Body of pancreas (tissue), 4 donors: ENCODE results near the gene CCDC137. TPM values are rescaled to one million over a fixed set of nuclear protein-coding genes. Genes with fewer than 3 reads are reported as not detected.

ENCODE experiments used
- ATAC-seq: fragments of 150-250 bp; one replicate; pipeline ENCODE4 v1.9.1; 2016
- DNase-seq, 4 donors: peaks; one replicate each; pipeline ENCODE4 v3.0.0-alpha.2; 2019
- H3K27ac ChIP-seq, 4 donors: fragments of 200-600 bp; sonication (generic); 1 replicate in 3 of 4; 2 replicates in 1 of 4; pipeline versions ENCODE4 v1.5.1 to v1.6.1; 2016 to 2019; ENCODE audit warnings: mild to moderate bottlenecking in 1 of 4, mixed read lengths in 1 of 4, moderate library complexity in 1 of 4
- H3K27me3 ChIP-seq, 2 donors: fragments of 200-600 bp; sonication (generic); one replicate each; pipeline ENCODE4 v1.6.0; 2016; ENCODE audit warnings: mild to moderate bottlenecking in 1 of 2
- H3K36me3 ChIP-seq, 2 donors: fragments of 200-600 bp; sonication (generic); replicated peaks in 1 of 2; 2 replicates each; pipeline ENCODE4 v1.5.1; 2016; ENCODE audit warnings: low read depth in 2 of 2; ENCODE audit not compliant: insufficient read depth in 1 of 2
- H3K4me1 ChIP-seq: fragments of 200-600 bp; sonication (generic); one replicate; pipeline ENCODE4 v1.6.0; 2016
- H3K4me3 ChIP-seq, 2 donors: fragments of 200-600 bp; sonication (generic); 1 replicate in 1 of 2; 2 replicates in 1 of 2; pipeline ENCODE4 v1.5.1; 2016 to 2019
- H3K9me3 ChIP-seq, 3 donors: fragments of 200-600 bp; sonication (generic); 1 replicate in 2 of 3; 2 replicates in 1 of 3; pipeline ENCODE4 v1.5.1; 2016
- POLR2A ChIP-seq, 3 donors: fragments of 450-650 bp; IDR thresholded peaks; one replicate each; pipeline ENCODE4 v1.6.1; 2016; ENCODE audit warnings: antibody characterized with exemption in 3 of 3, mild to moderate bottlenecking in 2 of 3
- WGBS, 2 donors: methylation state at CpG; one replicate each; pipeline ENCODE4 v1.1.5; 2017; 5-methylcytosine and 5-hydroxymethylcytosine counted together
- intact Hi-C: fragments of 100-400 bp; cut with DNase I; formaldehyde crosslinking; loops from one replicate; pipeline ENCODE4 v1.15.1; 2023
- total RNA-seq, 2 donors: library from RNA; depleted of rRNA; stranded (reverse); fragments of >200 nt; gene quantifications; one replicate each; pipeline ENCODE4 v1.1.0, GENCODE V29; 2016
- TF ChIP-seq, protein P1 (sequence below), 7 experiments: fragments of 450-650 bp in 4 of 7; fragments of 200-600 bp in 3 of 7; sonication (generic) in 3 of 7; IDR thresholded peaks; one replicate each; pipeline ENCODE4 v1.5.1; 2016 to 2019; ENCODE audit warnings: antibody characterized with exemption in 7 of 7

The CCDC137 gene
- total RNA-seq, 2 donors from 2014 or later: 6.2 to 21.4 TPM

DNA sequence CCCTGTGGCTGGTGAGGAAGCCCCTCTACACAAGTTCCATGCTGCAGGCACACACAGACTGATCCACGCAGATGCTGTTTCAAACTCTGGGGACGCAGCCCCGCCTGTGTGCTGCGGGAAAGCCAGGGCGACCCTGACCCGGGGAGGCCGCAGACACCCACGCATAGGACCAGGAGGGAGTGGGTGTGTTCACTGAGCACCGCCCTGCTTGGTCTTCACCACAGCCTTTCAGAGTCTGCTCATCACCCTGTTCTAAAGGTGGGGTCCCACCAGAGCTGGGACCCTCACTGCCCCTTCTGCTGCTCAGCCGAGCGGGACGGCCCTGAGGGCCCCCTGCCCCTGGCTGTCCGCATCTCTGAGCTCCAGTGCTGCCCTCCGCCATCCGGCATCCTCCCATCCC lies 22.0 kb upstream of the CCDC137 start:
- DNase-seq: no peak

DNA sequence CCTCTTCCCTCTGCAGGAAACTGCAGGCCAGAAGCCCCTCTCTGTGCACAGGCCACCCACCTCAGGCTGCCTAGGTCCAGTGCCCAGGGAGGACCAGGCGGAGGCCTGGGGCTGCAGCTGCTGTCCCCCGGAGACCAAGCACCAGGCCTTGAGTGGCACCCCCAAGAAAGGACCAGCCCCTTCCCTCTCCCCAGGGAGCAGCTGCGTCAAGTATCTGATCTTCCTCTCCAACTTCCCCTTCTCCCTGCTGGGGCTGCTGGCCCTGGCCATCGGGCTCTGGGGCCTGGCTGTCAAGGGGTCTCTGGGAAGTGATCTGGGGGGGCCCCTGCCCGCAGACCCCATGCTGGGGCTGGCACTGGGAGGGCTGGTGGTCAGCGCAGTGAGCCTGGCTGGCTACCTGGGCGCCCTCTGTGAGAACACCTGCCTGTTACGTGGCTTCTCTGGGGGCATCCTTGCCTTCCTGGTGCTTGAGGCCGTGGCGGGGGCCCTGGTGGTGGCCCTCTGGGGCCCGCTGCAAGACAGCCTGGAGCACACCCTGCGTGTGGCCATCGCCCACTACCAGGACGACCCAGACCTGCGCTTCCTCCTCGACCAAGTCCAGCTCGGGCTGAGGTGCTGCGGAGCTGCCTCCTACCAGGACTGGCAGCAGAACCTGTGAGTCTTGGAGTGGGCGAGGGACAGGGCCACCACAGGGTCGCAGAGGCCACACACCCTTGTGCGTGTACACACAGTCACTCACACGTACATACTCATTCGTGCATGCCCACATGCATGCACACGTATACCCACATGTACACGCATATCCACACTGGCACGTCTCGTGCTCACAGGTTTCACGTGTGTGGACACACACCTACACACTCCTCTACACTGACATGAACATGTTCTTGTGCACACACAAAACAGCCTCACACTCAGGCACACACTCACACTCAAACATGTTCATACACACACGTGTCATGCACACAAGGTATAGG lies 21.3 kb upstream of the CCDC137 start:
- H3K27me3 ChIP-seq: peaks cover 0 to 10% of the 10 kb centered on the region in 2 donors
- H3K36me3 ChIP-seq: no peaks in the 10 kb centered on the region
- no peaks in the 10 kb centered on the region for H3K9me3 ChIP-seq
- TF ChIP-seq, protein P1, sequence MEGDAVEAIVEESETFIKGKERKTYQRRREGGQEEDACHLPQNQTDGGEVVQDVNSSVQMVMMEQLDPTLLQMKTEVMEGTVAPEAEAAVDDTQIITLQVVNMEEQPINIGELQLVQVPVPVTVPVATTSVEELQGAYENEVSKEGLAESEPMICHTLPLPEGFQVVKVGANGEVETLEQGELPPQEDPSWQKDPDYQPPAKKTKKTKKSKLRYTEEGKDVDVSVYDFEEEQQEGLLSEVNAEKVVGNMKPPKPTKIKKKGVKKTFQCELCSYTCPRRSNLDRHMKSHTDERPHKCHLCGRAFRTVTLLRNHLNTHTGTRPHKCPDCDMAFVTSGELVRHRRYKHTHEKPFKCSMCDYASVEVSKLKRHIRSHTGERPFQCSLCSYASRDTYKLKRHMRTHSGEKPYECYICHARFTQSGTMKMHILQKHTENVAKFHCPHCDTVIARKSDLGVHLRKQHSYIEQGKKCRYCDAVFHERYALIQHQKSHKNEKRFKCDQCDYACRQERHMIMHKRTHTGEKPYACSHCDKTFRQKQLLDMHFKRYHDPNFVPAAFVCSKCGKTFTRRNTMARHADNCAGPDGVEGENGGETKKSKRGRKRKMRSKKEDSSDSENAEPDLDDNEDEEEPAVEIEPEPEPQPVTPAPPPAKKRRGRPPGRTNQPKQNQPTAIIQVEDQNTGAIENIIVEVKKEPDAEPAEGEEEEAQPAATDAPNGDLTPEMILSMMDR (IDR thresholded peaks at IDR 0.05): no peak
- TF ChIP-seq POLR2A (IDR thresholded peaks at IDR 0.05): no peak
- ATAC-seq: no peak
- no peaks in the 10 kb centered on the region for H3K4me1 ChIP-seq
- intact Hi-C loops: no loop called here
- H3K27ac ChIP-seq: no peak overlapping the region
- no peak overlapping the region for H3K4me3 ChIP-seq
- no peak for DNase-seq
- WGBS, 2 donors: 77 to 82% methylated on average over 6 to 29 of the region's 29 CpGs

More for the DNA sequence above, 22.0 kb upstream of the CCDC137 start:
- WGBS, 2 donors: 89 to 95% methylated on average over 14 to 15 of the region's 15 CpGs
- no peaks in the 10 kb centered on the region for H3K9me3 ChIP-seq
- intact Hi-C loops: no loop called here
- no peak for ATAC-seq
- TF ChIP-seq POLR2A (IDR thresholded peaks at IDR 0.05): no peak
- TF ChIP-seq, protein P1 (IDR thresholded peaks at IDR 0.05): no peak
- H3K36me3 ChIP-seq: no peaks in the 10 kb centered on the region
- peaks cover 0 to 10% of the 10 kb centered on the region in 2 donors for H3K27me3 ChIP-seq
- H3K4me3 ChIP-seq: no peak overlapping the region
- H3K27ac ChIP-seq: no peak overlapping the region
- no peaks in the 10 kb centered on the region for H3K4me1 ChIP-seq

- Histone ChIP-seq H3K9me3 (no peaks in the 10 kb centered on the region), H3K4me1 (no peaks in the 10 kb centered on the region), H3K4me3 (no peak overlapping the region), H3K27me3 (peaks cover 0 to 10% of the 10 kb centered on the region in 2 donors), H3K27ac (no peak overlapping the region), H3K36me3 (no peaks in the 10 kb centered on the region)
- intact Hi-C loops: no loop called here
- no peak for TF ChIP-seq POLR2A (IDR thresholded peaks at IDR 0.05)
- TF ChIP-seq, protein P1 (IDR thresholded peaks at IDR 0.05): no peak
- no peak for ATAC-seq
- no peak for DNase-seq
- 58 to 68% methylated on average over 8 to 12 of the region's 12 CpGs for WGBS, 2 donors
Observed at GRCh38 chr17:81646869-81647600, 19.5 kb upstream of the CCDC137 start.

- DNase-seq: no peak
- no peak for ATAC-seq
- no peaks in the 10 kb centered on the region for H3K9me3 ChIP-seq
- intact Hi-C loops: no loop called here
- no peak for TF ChIP-seq POLR2A (IDR thresholded peaks at IDR 0.05)
- TF ChIP-seq, protein P1 (IDR thresholded peaks at IDR 0.05): no peak
- 15 to 26% methylated on average over 17 to 21 of the region's 21 CpGs for WGBS, 2 donors
- H3K27ac ChIP-seq: no peak overlapping the region
- no peaks in the 10 kb centered on the region for H3K4me1 ChIP-seq
- peaks cover 0 to 10% of the 10 kb centered on the region in 2 donors for H3K27me3 ChIP-seq
- H3K36me3 ChIP-seq: no peaks in the 10 kb centered on the region
- no peak overlapping the region for H3K4me3 ChIP-seq
Observed at GRCh38 chr17:81647640-81648012, 18.9 kb upstream of the CCDC137 start.
